H9 (cell line): Measurements from ENCODE around the gene TAF4B. TPM values are rescaled to one million over a fixed set of nuclear protein-coding genes. Genes with fewer than 3 reads are reported as not detected.
A peak's percentile ranks its signal among the peaks of the same experiment; 100 is the strongest.

Experiments used
- DNase-seq: peaks from one replicate; pipeline ENCODE4 v3.0.0-alpha.2; 2017
- H2AFZ ChIP-seq: one replicate; pipeline ENCODE4 v1.6.1; 2013; ENCODE audit warnings: mild to moderate bottlenecking, low read length, control low read depth, moderate library complexity
- H2AK5ac ChIP-seq: 2 replicates; pipeline ENCODE4 v1.6.1; 2013; ENCODE audit warnings: low read length, control low read depth, mixed read lengths; ENCODE audit not compliant: insufficient read length
- H2BK120ac ChIP-seq: one replicate; pipeline ENCODE4 v1.6.1; 2013; ENCODE audit warnings: low read depth, mild to moderate bottlenecking, low read length, control low read depth, inconsistent platforms; ENCODE audit not compliant: poor library complexity, severe bottlenecking
- H2BK12ac ChIP-seq: 2 replicates; pipeline ENCODE4 v1.6.1; 2013; ENCODE audit warnings: low read length, control low read depth, mixed read lengths, low read depth; ENCODE audit not compliant: insufficient read length
- H2BK15ac ChIP-seq: 2 replicates; pipeline ENCODE4 v1.6.1; 2013; ENCODE audit warnings: low read depth, low read length, control low read depth
- H2BK20ac ChIP-seq: one replicate; pipeline ENCODE4 v1.6.1; 2013; ENCODE audit warnings: low read depth, mild to moderate bottlenecking, low read length, control low read depth, inconsistent platforms; ENCODE audit not compliant: poor library complexity, severe bottlenecking
- H2BK5ac ChIP-seq: 2 replicates; pipeline ENCODE4 v1.6.1; 2013; ENCODE audit warnings: low read length, control low read depth, mixed read lengths; ENCODE audit not compliant: insufficient read length
- H3K14ac ChIP-seq: 2 replicates; pipeline ENCODE4 v1.6.1; 2013; ENCODE audit warnings: low read length, control low read depth; ENCODE audit not compliant: insufficient read depth
- H3K18ac ChIP-seq: 2 replicates; pipeline ENCODE4 v1.6.1; 2013; ENCODE audit warnings: low read depth, mild to moderate bottlenecking, mixed read lengths, low read length, control low read depth; ENCODE audit not compliant: insufficient read length
- H3K23ac ChIP-seq: 2 replicates; pipeline ENCODE4 v1.6.1; 2013; ENCODE audit warnings: low read length, control low read depth, mixed read lengths, low read depth; ENCODE audit not compliant: insufficient read length
- H3K23me2 ChIP-seq: 2 replicates; pipeline ENCODE4 v1.6.1; 2013; ENCODE audit warnings: low read depth, mild to moderate bottlenecking, mixed read lengths, low read length, control low read depth; ENCODE audit not compliant: insufficient read length, poor library complexity, severe bottlenecking
- H3K27ac ChIP-seq: 2 replicates; pipeline ENCODE4 v1.5.1; 2013; ENCODE audit warnings: low read length, control low read depth, mixed read lengths, low read depth; ENCODE audit not compliant: insufficient read length
- H3K27me3 ChIP-seq: 2 replicates; pipeline ENCODE4 v1.6.1; 2013; ENCODE audit warnings: low read length, control low read depth, inconsistent platforms; ENCODE audit not compliant: insufficient read depth
- H3K4ac ChIP-seq: 2 replicates; pipeline ENCODE4 v1.6.1; 2013; ENCODE audit warnings: low read depth, mild to moderate bottlenecking, control low read depth, inconsistent platforms, low read length, moderate library complexity
- H3K4me1 ChIP-seq: 2 replicates; pipeline ENCODE4 v1.6.1; 2013; ENCODE audit warnings: low read length, control low read depth, inconsistent platforms; ENCODE audit not compliant: insufficient read depth
- H3K4me2 ChIP-seq: 2 replicates; pipeline ENCODE4 v1.6.1; 2013; ENCODE audit warnings: low read length, control low read depth, mixed read lengths; ENCODE audit not compliant: insufficient read length, insufficient read depth
- H3K56ac ChIP-seq: 2 replicates; pipeline ENCODE4 v1.6.1; 2013; ENCODE audit warnings: low read depth, mild to moderate bottlenecking, mixed read lengths, low read length, control low read depth; ENCODE audit not compliant: insufficient read length
- H3K79me1 ChIP-seq: 2 replicates; pipeline ENCODE4 v1.6.1; 2013; ENCODE audit warnings: low read depth, mild to moderate bottlenecking, moderate library complexity, low read length, control low read depth, inconsistent platforms; ENCODE audit not compliant: insufficient read depth, poor library complexity, severe bottlenecking
- H3K79me2 ChIP-seq: 2 replicates; pipeline ENCODE4 v1.6.1; 2013; ENCODE audit warnings: low read length, control low read depth, inconsistent platforms; ENCODE audit not compliant: insufficient read depth
- H3K9ac ChIP-seq: 2 replicates; pipeline ENCODE4 v1.6.1; 2013; ENCODE audit warnings: low read length, control low read depth, mixed read lengths; ENCODE audit not compliant: insufficient read length; ENCODE audit errors: extremely low read depth
- H3K9me3 ChIP-seq: one replicate; pipeline ENCODE4 v1.6.1; 2013; ENCODE audit warnings: low read depth, low read length, inconsistent platforms; ENCODE audit not compliant: control insufficient read depth
- H3T11ph ChIP-seq: one replicate; pipeline ENCODE4 v1.6.1; 2013; ENCODE audit warnings: mild to moderate bottlenecking, low read length, control low read depth, inconsistent platforms
- H4K20me1 ChIP-seq: one replicate; pipeline ENCODE4 v1.6.1; 2013; ENCODE audit not compliant: control insufficient read depth, insufficient read length, insufficient read depth
- H4K5ac ChIP-seq: 2 replicates; pipeline ENCODE4 v1.6.1; 2013; ENCODE audit warnings: low read depth, mild to moderate bottlenecking, mixed read lengths, low read length, control low read depth; ENCODE audit not compliant: insufficient read length
- H4K8ac ChIP-seq: replicated peaks from 2 replicates; pipeline ENCODE4 v1.6.1; 2013; ENCODE audit warnings: low read length, control low read depth, mixed read lengths, low read depth; ENCODE audit not compliant: insufficient read length
- H4K91ac ChIP-seq: 2 replicates; pipeline ENCODE4 v1.6.1; 2013; ENCODE audit warnings: low read depth, mild to moderate bottlenecking, moderate library complexity, mixed read lengths, low read length, control low read depth; ENCODE audit not compliant: insufficient read length
- H3K27ac Mint-ChIP-seq, 3 experiments: 2 replicates in 2 of 3; 3 replicates in 1 of 3; pipeline ENCODE4 v1.8.0; 2020 to 2021; ENCODE audit warnings: mixed read lengths in 3 of 3, mild to moderate bottlenecking in 1 of 3, moderate library complexity in 1 of 3
- H3K27me3 Mint-ChIP-seq: 2 replicates; pipeline ENCODE4 v1.8.0; 2021; ENCODE audit warnings: low read depth, mild to moderate bottlenecking, moderate library complexity, mixed read lengths
- H3K36me3 Mint-ChIP-seq, 3 experiments: 2 replicates in 2 of 3; 3 replicates in 1 of 3; pipeline ENCODE4 v1.8.0; 2020 to 2021; ENCODE audit warnings: low read depth in 3 of 3, mixed read lengths in 3 of 3; ENCODE audit not compliant: insufficient read depth in 1 of 3
- H3K4me1 Mint-ChIP-seq, 2 experiments: 2 replicates each; pipeline ENCODE4 v1.8.0; 2020; ENCODE audit warnings: mixed read lengths in 2 of 2
- H3K4me3 Mint-ChIP-seq, 2 experiments: 2 replicates in 1 of 2; 3 replicates in 1 of 2; pipeline ENCODE4 v1.8.0; 2020 to 2021; ENCODE audit warnings: mild to moderate bottlenecking in 2 of 2, mixed read lengths in 2 of 2, moderate library complexity in 1 of 2
- H3K9me3 Mint-ChIP-seq, 2 experiments: 2 replicates in 1 of 2; 3 replicates in 1 of 2; pipeline ENCODE4 v1.8.0; 2020; ENCODE audit warnings: mild to moderate bottlenecking in 2 of 2, mixed read lengths in 2 of 2, moderate library complexity in 1 of 2
- CTCF ChIP-seq: fragments of 200-600 bp; sonication (generic); conservative IDR thresholded peaks from 3 replicates; pipeline ENCODE4 v1.8.0; 2021; ENCODE audit warnings: antibody characterized with exemption, mild to moderate bottlenecking
- WGBS: extraction: QIAGEN DNeasy Blood & Tissue Kit; methylation state at CpG from one replicate; pipeline ENCODE4 v1.1.7; 2013; ENCODE audit warnings: missing lambda C conversion rate, low lambda C conversion rate, mixed read lengths; ENCODE audit not compliant: insufficient read length; ENCODE audit errors: extremely low coverage; 5-methylcytosine and 5-hydroxymethylcytosine counted together
- total RNA-seq: library from RNA; stranded (reverse); gene quantifications from 2 replicates; pipeline ENCODE4 v1.2.1, GENCODE V29; 2021

Gene TAF4B
- total RNA-seq, 1 experiment from 2014 or later: 19.8 TPM

GRCh38 chr18:26268454-26268853, 42.2 kb downstream of the TAF4B start:
- H2BK12ac ChIP-seq: no peak overlapping the region
- no peak overlapping the region for H2BK15ac ChIP-seq
- no peak for TF ChIP-seq CTCF
- peak overlapping the region in 1 of 3 experiments; percentile 89; a peak in 1 of 7 replicates for H3K27ac Mint-ChIP-seq
- no peaks in the 10 kb centered on the region for H3K27me3 ChIP-seq
- H3K4me2 ChIP-seq: no peak overlapping the region
- H3T11ph ChIP-seq: no peak overlapping the region
- no peak overlapping the region for H3K56ac ChIP-seq
- H3K23ac ChIP-seq: no peak overlapping the region
- no peak overlapping the region for H3K27ac ChIP-seq
- H3K4me3 Mint-ChIP-seq: no peak overlapping the region
- no peak overlapping the region for H2BK20ac ChIP-seq
- H3K4ac ChIP-seq: no peak overlapping the region
- no peaks in the 10 kb centered on the region for H3K23me2 ChIP-seq
- peaks cover 7 to 8% of the 10 kb centered on the region in 2 experiments; a peak in 3 of 4 replicates for H3K4me1 Mint-ChIP-seq
- H4K91ac ChIP-seq: no peak overlapping the region
- H3K9me3 ChIP-seq: no peaks in the 10 kb centered on the region
- H3K79me1 ChIP-seq: peaks cover 2% of the 10 kb centered on the region
- H4K20me1 ChIP-seq: no peaks in the 10 kb centered on the region
- H2BK5ac ChIP-seq: no peak overlapping the region
- no peak for DNase-seq
- 0 out of 2 replicates have a peak, but pooled peaks cover 2% of the 10 kb centered on the region for H3K79me2 ChIP-seq
- H3K9ac ChIP-seq: no peak overlapping the region
- H3K18ac ChIP-seq: no peak overlapping the region
- no peak overlapping the region for H4K8ac ChIP-seq
- peaks cover 26 to 38% (median 38%) of the 10 kb centered on the region in 3 experiments for H3K36me3 Mint-ChIP-seq
- H2AFZ ChIP-seq: no peak overlapping the region
- H2BK120ac ChIP-seq: no peak overlapping the region
- no peak overlapping the region for H3K14ac ChIP-seq
- H3K27me3 Mint-ChIP-seq: no peaks in the 10 kb centered on the region
- no peaks in the 10 kb centered on the region for H3K4me1 ChIP-seq
- H4K5ac ChIP-seq: no peak overlapping the region
- H2AK5ac ChIP-seq: no peak overlapping the region
- H3K9me3 Mint-ChIP-seq: peaks cover 0 to 3% of the 10 kb centered on the region in 2 experiments; a peak in 2 of 5 replicates
- no CpG with 5 or more reads among the region's 4 CpGs for WGBS
